ENCODE results near the gene ADAMTS2.

- TF ChIP-seq TAF7 (optimal IDR thresholded peaks at IDR 0.05; ENCODE audit: borderline replicate concordance, low read depth, low read length) (no peak), RFX5 (IDR thresholded peaks at IDR 0.05; ENCODE audit: borderline replicate concordance, low read depth, low read length) (no peak), ZNF274 (IDR thresholded peaks at IDR 0.05; ENCODE audit: borderline replicate concordance, extremely low read depth, low read length) (no peak), MAFK (IDR thresholded peaks at IDR 0.05; ENCODE audit: low read depth, low read length) (no peak), CTCF (IDR thresholded peaks at IDR 0.05; ENCODE audit: control extremely low read depth in 1 of 3, insufficient read depth in 1 of 3, low read depth in 1 of 3, low read length in 3 of 3) (no peak), POLR2AphosphoS5 (IDR thresholded peaks at IDR 0.05; ENCODE audit: low read depth, low read length) (no peak), TBP (IDR thresholded peaks at IDR 0.05; ENCODE audit: low read depth, low read length) (no peak), RNF2 (IDR thresholded peaks at IDR 0.05; ENCODE audit: borderline replicate concordance, low read depth, low read length, missing control alignments, poor library complexity, severe bottlenecking) (no peak), CHD2 (IDR thresholded peaks at IDR 0.05; ENCODE audit: low read length) (no peak), SP1 (IDR thresholded peaks at IDR 0.05; ENCODE audit: low read depth, low read length) (no peak), KDM1A (IDR thresholded peaks at IDR 0.05; ENCODE audit: borderline replicate concordance, low read length) (no peak)
- TF ChIP-seq, protein P1, sequence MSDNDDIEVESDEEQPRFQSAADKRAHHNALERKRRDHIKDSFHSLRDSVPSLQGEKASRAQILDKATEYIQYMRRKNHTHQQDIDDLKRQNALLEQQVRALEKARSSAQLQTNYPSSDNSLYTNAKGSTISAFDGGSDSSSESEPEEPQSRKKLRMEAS (IDR thresholded peaks at IDR 0.05) = no peak
- TF ChIP-seq, protein P2, sequence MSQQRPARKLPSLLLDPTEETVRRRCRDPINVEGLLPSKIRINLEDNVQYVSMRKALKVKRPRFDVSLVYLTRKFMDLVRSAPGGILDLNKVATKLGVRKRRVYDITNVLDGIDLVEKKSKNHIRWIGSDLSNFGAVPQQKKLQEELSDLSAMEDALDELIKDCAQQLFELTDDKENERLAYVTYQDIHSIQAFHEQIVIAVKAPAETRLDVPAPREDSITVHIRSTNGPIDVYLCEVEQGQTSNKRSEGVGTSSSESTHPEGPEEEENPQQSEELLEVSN (IDR thresholded peaks at IDR 0.05) = no peak
Measured at GRCh38 chr5:179142434-179143198, 202.6 kb downstream of the ADAMTS2 start.
